ENCODE data around the gene PARS2.

Gene PARS2

DNA sequence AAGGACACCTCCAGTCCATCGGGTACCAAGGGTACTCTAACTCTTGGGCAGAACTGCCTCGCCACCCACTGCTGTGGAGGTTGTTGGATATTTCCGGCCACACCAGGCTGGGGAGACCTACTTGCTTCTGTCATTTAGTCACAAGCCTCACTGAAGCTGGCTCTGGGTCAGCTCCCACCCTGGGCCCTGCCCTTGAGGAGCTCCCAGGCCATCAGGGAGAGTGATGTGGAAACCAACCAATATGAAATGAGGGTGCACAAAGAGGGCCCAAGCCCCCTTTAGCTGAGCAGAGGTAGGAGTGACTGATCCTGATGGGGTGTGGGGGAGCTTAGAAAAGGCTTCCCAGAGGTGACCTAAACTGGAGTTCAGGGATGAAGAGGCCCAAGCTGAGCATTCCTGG is 19.6 kb downstream of the PARS2 start:
- TF ChIP-seq GATA3 (IDR thresholded peaks at IDR 0.05; ENCODE audit: low read depth, low read length) (no peak), GATA2 (IDR thresholded peaks at IDR 0.05; ENCODE audit: low read depth, low read length) (no peak)

DNA sequence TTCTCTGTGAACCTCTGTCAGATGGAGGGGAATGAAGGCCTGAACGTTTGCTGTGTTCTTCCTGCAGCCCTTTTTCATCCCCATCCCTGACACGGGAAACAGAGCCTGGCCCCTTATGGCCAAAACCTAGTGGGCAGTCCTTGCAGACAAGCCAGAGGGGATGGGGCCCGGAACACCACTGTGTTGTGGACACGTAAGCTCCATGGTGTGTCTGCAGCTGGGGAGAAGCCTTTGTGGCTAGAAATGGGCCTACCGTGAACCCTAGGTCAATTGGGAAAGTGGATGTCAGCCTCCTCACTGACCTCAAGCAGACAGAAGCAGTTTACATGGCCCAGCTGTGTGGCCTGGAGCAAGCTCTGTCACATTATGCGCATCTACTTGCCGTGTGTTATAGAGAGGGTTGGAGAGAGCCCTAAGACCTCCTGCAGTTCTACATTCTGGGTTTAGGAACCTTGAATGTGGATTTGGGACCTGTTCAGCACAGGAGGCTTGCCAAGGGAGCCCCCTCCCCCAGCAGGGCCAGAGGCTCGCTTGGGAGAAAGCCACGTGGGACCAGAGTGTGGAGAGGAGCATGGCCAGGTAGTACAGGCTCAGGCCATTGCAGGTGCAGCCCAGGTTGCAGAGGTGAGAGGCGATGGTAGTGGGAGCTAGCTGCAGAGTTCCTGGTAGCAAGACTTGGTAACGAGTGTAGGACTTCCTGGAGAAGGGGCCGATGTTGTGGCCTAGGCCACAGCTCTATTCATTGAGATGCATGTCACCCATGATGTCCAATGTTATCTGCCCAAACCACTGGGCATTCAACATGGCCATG is 20.7 kb downstream of the PARS2 start:
- TF ChIP-seq GATA2 (IDR thresholded peaks at IDR 0.05; ENCODE audit: low read depth, low read length) (no peak), GATA3 (IDR thresholded peaks at IDR 0.05; ENCODE audit: low read depth, low read length) (no peak)

DNA sequence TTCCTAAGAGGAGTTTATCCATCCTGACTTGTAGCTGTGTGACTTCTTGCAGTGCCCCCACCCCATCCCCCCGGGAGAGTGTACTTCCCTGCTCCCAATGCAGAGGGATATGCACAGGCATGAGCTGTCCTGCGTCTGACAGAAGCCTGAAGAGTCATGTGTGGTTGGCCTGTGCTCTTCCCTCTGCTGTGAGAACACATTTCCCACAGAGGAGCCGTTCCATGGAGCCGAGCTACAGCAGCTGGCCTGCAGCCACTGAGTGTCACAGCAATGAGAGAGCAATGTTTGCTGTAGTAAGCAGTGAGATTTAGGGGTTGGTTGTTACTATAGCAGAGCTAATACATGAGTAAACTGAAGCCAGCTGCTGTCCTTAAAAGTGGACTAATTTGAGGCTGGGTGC is 22.0 kb downstream of the PARS2 start:
- no peak for TF ChIP-seq GATA3 (IDR thresholded peaks at IDR 0.05; ENCODE audit: low read depth, low read length)
- TF ChIP-seq GATA2 (IDR thresholded peaks at IDR 0.05; ENCODE audit: low read depth, low read length), result no peak

DNA sequence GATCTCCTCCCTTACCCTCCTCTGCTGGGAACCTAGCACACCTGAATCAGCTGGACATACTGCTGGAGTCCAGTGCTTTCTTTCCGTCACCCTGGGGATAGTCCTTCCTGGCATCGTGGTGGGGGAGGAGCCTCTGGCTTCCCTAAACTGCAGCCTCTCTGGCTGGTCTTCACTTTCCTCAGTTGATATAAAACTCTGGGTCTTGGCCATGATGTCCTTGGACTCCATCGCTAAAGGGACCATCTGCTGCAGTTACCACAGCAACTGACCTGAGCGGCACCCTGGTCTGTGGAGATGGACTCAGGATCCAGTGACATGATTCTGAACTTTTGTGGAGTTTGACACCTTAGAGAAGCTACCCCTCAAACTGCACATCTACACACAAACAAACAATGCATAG is 22.8 kb downstream of the PARS2 start:
- TF ChIP-seq GATA2 (IDR thresholded peaks at IDR 0.05; ENCODE audit: low read depth, low read length), result no peak
- TF ChIP-seq GATA3 (IDR thresholded peaks at IDR 0.05; ENCODE audit: low read depth, low read length), result no peak

DNA sequence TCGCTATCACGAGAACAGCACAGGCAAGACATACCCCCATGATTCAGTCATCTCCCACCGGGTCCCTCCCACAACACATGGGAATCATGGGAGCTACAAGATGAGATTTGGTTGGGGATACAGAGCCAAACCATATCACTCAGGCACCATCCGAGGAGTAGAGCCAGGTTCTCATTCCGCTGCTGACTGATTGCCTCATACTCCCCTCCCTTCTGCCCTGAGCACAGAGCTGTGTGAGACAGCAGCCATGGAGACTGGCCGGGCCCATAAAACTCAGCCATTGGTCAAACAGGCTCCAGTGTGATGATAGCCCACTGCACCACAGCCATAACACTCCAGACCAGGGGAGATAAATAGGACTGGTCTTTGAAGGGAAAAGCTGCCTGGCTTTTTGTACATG is 26.1 kb downstream of the PARS2 start:
- TF ChIP-seq GATA3 (IDR thresholded peaks at IDR 0.05; ENCODE audit: low read depth, low read length) (no peak), GATA2 (IDR thresholded peaks at IDR 0.05; ENCODE audit: low read depth, low read length) (no peak)

DNA sequence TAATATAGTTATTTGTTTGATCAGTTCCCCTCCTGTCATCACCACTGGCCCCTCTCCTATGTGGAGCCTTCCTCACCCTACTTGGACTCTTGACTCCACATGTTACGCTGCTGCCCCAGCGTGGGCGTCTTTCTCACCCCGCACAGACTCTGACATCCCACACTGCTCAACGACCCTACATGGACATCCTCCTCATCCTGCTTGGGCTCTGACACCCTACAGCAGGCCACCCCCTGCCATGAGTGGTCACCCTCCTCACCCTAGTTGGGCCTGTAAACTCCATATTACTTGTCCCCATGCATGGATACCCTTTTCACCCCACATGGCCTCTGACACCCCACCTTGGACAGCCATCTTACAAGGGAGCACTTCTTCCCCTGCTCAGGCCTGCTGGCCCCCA is 27.6 kb downstream of the PARS2 start:
- TF ChIP-seq GATA3 (IDR thresholded peaks at IDR 0.05; ENCODE audit: low read depth, low read length), result no peak
- no peak for TF ChIP-seq GATA2 (IDR thresholded peaks at IDR 0.05; ENCODE audit: low read depth, low read length)

DNA sequence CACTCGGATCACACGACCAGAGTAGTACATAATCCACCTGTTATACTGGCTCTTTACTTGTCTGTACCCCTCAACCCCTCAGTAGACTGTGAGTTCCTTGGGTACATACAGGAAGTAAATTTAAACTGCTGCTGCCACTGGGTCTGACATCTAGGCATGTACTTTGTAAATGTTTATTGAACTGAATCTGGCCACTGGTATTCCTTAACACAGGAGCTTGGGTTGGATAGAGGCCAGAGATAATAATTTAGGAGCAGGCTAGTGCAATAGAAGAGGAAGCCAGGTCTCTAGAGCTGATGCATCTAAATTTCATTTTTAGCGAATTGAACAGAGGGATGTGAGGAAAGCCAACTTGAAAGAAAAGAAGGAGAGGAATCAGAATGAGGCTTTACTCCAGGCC is 36.3 kb downstream of the PARS2 start:
- TF ChIP-seq GATA3 (IDR thresholded peaks at IDR 0.05; ENCODE audit: low read depth, low read length) (no peak), GATA2 (IDR thresholded peaks at IDR 0.05; ENCODE audit: low read depth, low read length) (no peak)

DNA sequence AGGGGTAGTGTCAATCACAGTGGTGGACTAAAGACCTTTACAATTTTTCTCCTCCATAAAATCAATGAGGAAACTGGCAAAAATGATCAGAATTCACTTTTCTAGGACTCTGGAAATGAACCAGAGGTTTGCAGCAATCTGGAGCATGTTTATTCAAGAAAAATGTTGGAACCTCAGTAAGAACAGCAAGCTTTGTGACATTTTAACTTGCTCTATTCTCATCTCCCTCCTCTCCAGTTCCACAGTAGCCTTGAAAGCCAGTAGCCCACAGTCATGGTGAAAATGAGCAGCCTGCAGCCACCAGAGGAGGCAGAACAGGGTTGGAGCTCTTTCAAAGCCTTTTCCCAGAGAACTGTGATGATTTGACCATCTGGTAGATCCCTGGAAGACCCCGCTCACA is 39.6 kb downstream of the PARS2 start:
- TF ChIP-seq GATA3 (IDR thresholded peaks at IDR 0.05; ENCODE audit: low read depth, low read length), result no peak
- TF ChIP-seq GATA2 (IDR thresholded peaks at IDR 0.05; ENCODE audit: low read depth, low read length), result no peak

DNA sequence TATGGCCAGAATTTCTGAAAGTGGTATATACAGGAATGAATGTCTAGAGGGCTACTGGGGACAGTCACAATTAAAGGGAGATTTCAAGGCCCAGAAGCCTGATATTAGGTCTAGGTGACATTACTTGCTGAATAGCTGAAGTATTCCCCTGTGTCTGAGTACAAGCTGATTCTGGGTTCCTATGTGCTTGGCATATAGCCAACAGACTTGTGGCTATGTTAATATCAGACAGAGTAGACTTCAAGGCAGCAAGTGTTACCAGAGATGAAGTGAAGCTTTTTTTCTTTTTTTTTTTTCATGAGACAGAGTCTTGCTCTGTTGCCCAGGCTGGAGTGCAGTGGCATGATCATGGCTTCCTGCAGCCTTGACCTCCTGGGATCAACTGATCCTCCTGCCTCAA is 40.3 kb downstream of the PARS2 start:
- no peak for TF ChIP-seq GATA3 (IDR thresholded peaks at IDR 0.05; ENCODE audit: low read depth, low read length)
- no peak for TF ChIP-seq GATA2 (IDR thresholded peaks at IDR 0.05; ENCODE audit: low read depth, low read length)

DNA sequence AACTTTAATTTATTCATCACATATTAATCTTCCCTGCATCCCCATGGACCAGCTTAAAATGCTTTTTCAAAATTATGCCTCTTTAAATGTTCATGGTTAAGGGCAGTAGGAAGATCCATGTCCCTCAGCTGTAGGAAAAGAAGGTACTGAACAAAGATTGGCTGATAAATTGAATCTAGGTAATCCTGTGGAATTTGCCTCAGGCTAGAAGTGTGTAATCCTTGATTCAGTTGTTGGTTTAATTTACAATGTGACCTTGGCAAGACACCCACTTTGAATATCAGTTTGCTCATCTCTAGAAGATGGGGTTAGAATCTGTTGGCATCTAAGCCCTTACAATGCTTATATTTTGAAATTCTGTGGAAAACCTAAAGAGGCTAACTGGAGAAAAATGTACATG is 42.6 kb downstream of the PARS2 start:
- TF ChIP-seq GATA2 (IDR thresholded peaks at IDR 0.05; ENCODE audit: low read depth, low read length), result no peak
- no peak for TF ChIP-seq GATA3 (IDR thresholded peaks at IDR 0.05; ENCODE audit: low read depth, low read length)

DNA sequence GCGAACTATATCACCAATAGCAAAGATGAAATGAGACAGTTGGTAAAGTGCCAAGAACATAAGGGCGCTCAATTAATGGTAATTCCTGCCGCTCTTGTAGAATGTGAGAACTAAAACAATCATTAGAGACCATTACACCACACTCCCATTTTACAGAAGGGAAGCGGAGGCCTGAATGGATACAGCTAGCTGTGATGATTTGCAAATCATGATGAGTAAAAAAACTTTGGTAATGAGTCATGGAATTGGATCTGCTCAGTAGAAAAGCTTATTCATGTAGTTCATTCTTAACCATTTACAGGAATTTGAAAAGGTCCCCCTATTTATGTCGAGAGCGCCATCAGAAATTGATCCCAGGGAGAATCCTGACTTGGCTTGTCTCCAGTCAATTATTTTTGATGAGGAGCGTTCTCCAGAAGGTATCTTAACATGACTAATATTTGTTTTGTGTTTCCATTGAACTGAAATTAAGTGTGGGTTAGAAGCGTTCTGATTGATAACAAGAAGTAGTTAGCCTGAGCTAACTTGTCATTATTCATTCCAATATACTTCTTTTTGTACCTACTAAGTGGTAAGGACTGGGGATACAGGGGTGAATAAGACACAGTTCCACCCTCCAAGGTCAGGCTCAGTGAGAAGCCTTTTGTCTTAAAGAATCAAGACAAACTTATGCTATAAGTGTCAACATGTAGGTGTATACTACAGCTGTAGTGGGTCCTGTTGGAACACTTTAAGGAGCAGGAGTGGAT is 47.9 kb downstream of the PARS2 start:
- TF ChIP-seq GATA2 (IDR thresholded peaks at IDR 0.05; ENCODE audit: low read depth, low read length), result no peak
- no peak for TF ChIP-seq GATA3 (IDR thresholded peaks at IDR 0.05; ENCODE audit: low read depth, low read length)

DNA sequence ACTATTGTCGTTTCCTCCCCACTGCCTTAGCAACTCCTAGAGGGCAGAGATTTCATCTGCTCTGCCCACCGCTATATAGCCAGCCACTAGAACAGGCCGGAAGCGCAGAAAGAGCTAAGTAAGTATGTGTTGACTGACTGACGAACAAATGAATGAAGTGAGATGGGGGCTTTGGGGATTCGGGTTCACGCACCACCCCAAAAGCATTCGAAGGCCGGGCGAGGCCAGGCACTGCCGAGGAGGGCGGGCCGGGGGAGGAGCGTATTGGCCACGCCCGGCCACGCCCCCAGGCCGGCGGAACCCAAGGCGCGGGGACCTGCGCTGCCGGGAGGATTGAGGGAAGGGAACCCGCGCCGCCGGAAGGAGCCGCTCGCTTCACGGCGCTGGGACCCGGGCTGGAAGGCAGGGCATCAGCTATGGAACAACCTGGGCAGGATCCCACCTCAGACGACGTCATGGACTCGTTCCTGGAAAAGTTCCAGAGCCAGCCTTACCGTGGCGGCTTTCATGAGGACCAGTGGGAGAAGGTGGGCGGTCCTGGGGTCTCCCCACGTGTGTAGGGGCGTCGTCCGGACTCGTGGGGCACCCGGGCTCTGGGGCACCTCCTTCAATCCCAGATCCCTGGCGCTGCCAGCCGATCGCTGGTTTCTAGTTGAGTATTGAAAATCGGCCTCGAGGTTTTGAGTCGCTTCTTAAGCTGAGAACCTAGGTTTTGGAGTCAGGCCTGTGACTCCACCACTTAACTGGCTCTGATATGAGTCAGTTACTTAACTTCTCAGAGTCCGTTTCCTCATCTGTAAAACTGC is 48.6 kb downstream of the PARS2 start, which contains the start of gene TTC4:
TTC4 (plus strand) TSS at position 369 of the 806 bp plus-strand sequence; CDS start at position 417, 48 bp downstream.
- peak; percentile 45; the same call in 1 of the 2 replicates for TF ChIP-seq GATA2 (IDR thresholded peaks at IDR 0.05; ENCODE audit: low read depth, low read length)
- TF ChIP-seq GATA3 (IDR thresholded peaks at IDR 0.05; ENCODE audit: low read depth, low read length), result no peak

DNA sequence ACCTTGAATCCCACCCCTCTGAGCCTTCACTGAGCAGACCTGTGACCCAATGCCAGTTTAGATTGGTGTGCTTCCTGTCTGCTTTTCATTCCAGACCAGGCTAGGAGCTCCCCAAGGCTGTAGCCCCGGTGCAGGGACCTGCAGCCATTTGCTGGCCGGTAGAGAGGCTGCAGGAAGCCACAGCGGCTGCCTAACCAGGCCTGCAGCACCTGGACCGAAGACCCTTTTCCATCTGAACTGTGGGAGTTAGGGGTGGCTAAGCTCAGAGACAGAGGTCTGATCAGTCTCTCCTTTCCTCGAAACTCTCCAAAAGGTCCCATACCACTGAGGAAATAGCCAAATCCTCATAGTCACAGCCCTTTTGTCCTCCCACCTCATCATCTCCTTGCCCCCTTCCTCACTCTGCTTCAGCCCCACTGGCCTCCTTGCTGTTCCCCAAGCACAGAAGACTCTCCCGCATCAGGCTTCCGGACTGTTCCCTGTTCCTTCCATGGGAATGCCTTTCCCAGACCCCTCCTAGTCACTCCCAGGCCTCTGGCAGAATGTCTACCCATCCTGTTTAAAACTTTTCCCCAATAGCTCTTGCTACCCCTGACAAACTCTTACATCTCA is 49.3 kb downstream of the PARS2 start:
- TF ChIP-seq GATA3 (IDR thresholded peaks at IDR 0.05; ENCODE audit: low read depth, low read length), result no peak
- no peak for TF ChIP-seq GATA2 (IDR thresholded peaks at IDR 0.05; ENCODE audit: low read depth, low read length)

DNA sequence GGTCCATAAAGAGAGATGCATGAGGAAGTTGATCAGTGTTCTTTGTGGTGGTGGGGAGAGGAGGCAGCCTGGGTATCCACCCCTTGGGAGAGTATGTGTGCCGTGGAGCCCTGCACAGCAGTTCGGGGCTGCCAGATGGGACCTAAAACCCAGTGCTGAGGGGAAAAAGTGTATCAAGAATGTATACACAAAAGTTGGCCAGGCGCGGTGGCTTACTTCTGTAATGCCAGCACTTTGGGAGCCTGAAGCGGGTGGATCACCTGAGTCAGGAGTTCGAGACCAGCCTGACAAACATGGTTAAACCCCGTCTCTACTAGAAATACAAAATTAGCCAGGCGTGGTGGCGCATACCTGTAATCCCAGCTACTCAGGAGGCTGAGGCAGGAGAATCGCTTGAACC is 52.8 kb downstream of the PARS2 start:
- TF ChIP-seq GATA3 (IDR thresholded peaks at IDR 0.05; ENCODE audit: low read depth, low read length), result no peak

All from SH-SY5Y (cell line).